Esophagus squamous epithelium (tissue), 5 donors: ENCODE data around the gene NEK7. TPM values are rescaled to one million over a fixed set of nuclear protein-coding genes. Genes with fewer than 3 reads are reported as not detected.

Source experiments
- DNase-seq: peaks from one replicate; lab custom pipeline; 2025; lab: John Stamatoyannopoulos, UW
- H3K27ac ChIP-seq, 4 donors: fragments of 200-600 bp; sonication (generic); one replicate each; pipeline ENCODE4 v1.5.1; 2016 to 2019; ENCODE audit warnings: mild to moderate bottlenecking in 1 of 4
- H3K27me3 ChIP-seq, 4 donors: fragments of 200-600 bp; sonication (generic); 1 replicate in 3 of 4; 2 replicates in 1 of 4; pipeline versions ENCODE4 v1.5.1 to v1.6.0; 2017 to 2021; ENCODE audit warnings: antibody characterized with exemption in 1 of 4
- H3K36me3 ChIP-seq, 3 donors: fragments of 200-600 bp; sonication (generic); one replicate each; pipeline ENCODE4 v1.5.1; 2016 to 2019
- H3K4me1 ChIP-seq, 3 donors: fragments of 200-600 bp; sonication (generic); one replicate each; pipeline ENCODE4 v1.5.1; 2017 to 2019
- H3K4me3 ChIP-seq, 4 donors: fragments of 200-600 bp; sonication (generic); 1 replicate in 3 of 4; 2 replicates in 1 of 4; pipeline ENCODE4 v1.5.1; 2016 to 2019; ENCODE audit warnings: mild to moderate bottlenecking in 2 of 4, moderate library complexity in 1 of 4
- H3K9me3 ChIP-seq, 3 donors: fragments of 200-600 bp; sonication (generic); one replicate each; pipeline ENCODE4 v1.5.1; 2016 to 2019
- CTCF ChIP-seq, 6 experiments: fragments of 450-650 bp in 4 of 6; fragments of 200-600 bp in 2 of 6; sonication (generic) in 2 of 6; IDR thresholded peaks; one replicate each; pipeline ENCODE4 v1.5.1; 2016 to 2019; ENCODE audit warnings: antibody characterized with exemption in 6 of 6, mild to moderate bottlenecking in 4 of 6, moderate library complexity in 4 of 6
- POLR2A ChIP-seq, 4 donors: fragments of 450-650 bp; IDR thresholded peaks; one replicate each; pipeline ENCODE4 v1.6.1; 2017; ENCODE audit warnings: antibody characterized with exemption in 4 of 4, mild to moderate bottlenecking in 4 of 4, moderate library complexity in 3 of 4
- WGBS, 2 donors: methylation state at CpG; one replicate each; pipeline ENCODE4 v1.1.5; 2018; 5-methylcytosine and 5-hydroxymethylcytosine counted together
- intact Hi-C: fragments of 100-400 bp; cut with DNase I; formaldehyde crosslinking; loops from one replicate; pipeline ENCODE4 v1.15.0; 2022
- total RNA-seq, 4 donors: library from RNA; depleted of rRNA; stranded (reverse); fragments of >200 nt; gene quantifications; one replicate each; pipeline ENCODE4 v1.1.0, GENCODE V29; 2016
- donor health status: DM: yes; HTN: yes; CAD: no.

Gene NEK7
- total RNA-seq, 4 donors from 2014 or later: 26.2 to 79.2 (median 52.4) TPM

DNA sequence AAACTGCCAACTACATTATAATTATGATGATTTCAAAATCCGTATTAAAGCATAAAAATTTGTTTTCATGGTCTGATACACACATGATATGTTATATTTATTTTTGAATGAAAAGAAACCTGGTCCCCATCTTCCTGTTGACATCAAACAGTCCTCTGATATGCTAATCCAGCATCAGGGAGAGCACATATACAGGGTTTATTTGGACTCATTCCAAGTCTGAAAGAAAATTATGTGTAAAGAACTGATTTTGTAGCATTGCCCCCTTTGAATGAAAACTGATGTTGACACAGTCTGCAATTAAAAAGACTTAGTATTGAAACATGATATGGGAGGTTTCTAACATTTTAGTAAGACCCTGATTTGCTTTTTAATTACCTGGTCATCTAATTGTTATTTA, 119.4 kb downstream of the NEK7 start:
- WGBS, 2 donors: 94 to 97% methylated on average over 1 of the region's 1 CpG
- Histone ChIP-seq H3K4me3 (no peak overlapping the region), H3K36me3 (peaks cover 0 to 5% (median 0%) of the 10 kb centered on the region in 3 donors), H3K9me3 (no peaks in the 10 kb centered on the region), H3K27me3 (no peaks in the 10 kb centered on the region), H3K27ac (no peak overlapping the region), H3K4me1 (peaks cover 0 to 9% (median 0%) of the 10 kb centered on the region in 3 donors)
- intact Hi-C loops: no loop called here
- TF ChIP-seq POLR2A (IDR thresholded peaks at IDR 0.05): no peak
- no peak for TF ChIP-seq CTCF (IDR thresholded peaks at IDR 0.05)
- DNase-seq: no peak

DNA sequence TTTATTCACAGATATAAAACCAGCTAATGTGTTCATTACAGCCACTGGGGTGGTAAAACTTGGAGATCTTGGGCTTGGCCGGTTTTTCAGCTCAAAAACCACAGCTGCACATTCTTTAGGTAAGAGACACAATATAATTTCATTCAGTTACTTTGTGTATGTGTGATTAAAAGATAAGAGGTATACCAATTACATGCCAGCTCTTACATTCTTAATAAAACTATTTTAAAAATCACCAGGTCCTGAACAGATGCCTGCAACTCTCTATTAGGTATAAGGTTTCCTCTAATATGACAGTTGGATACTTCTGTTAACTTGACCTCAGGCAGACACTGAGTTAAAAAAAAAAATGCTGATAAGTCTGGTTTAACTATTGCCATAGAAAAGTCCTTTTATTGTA, 122.1 kb downstream of the NEK7 start:
- no peak overlapping the region for H3K27ac ChIP-seq
- no peak overlapping the region for H3K4me3 ChIP-seq
- peaks cover 0 to 5% (median 0%) of the 10 kb centered on the region in 3 donors for H3K36me3 ChIP-seq
- DNase-seq: no peak
- no peak for TF ChIP-seq POLR2A (IDR thresholded peaks at IDR 0.05)
- no peak for TF ChIP-seq CTCF (IDR thresholded peaks at IDR 0.05)
- no peaks in the 10 kb centered on the region for H3K27me3 ChIP-seq
- WGBS, 2 donors: 86 to 95% methylated on average over 1 of the region's 1 CpG
- H3K4me1 ChIP-seq: peaks cover 0 to 5% (median 0%) of the 10 kb centered on the region in 3 donors
- no peaks in the 10 kb centered on the region for H3K9me3 ChIP-seq
- intact Hi-C loops: no loop called here

DNA sequence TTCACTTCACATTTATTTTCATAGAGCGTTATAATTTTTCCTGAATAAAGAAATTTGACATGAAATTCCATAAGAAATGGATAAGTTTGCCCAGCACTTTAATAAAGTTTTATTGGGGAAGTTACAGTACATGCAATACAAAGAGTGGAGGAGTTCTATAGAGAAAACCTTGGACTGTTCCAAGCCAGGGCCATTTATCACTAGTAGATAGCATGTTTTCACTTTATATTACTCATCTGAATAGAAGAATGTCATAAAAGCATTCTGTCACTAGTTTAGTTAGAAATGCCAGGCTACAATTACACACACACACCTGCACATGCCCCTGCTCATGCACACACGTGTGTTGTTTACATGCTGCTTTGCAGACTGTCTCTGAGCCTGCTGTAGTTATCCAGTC, 123.3 kb downstream of the NEK7 start:
- Histone ChIP-seq H3K27me3 (no peaks in the 10 kb centered on the region), H3K9me3 (no peaks in the 10 kb centered on the region), H3K36me3 (peaks cover 0 to 7% (median 0%) of the 10 kb centered on the region in 3 donors), H3K4me3 (no peak overlapping the region), H3K27ac (no peak overlapping the region), H3K4me1 (no peaks in the 10 kb centered on the region)
- WGBS, 2 donors: 85 to 91% methylated on average over 2 of the region's 2 CpGs
- TF ChIP-seq POLR2A (IDR thresholded peaks at IDR 0.05) (no peak), CTCF (IDR thresholded peaks at IDR 0.05) (no peak)
- intact Hi-C loops: no loop called here
- DNase-seq: no peak

DNA sequence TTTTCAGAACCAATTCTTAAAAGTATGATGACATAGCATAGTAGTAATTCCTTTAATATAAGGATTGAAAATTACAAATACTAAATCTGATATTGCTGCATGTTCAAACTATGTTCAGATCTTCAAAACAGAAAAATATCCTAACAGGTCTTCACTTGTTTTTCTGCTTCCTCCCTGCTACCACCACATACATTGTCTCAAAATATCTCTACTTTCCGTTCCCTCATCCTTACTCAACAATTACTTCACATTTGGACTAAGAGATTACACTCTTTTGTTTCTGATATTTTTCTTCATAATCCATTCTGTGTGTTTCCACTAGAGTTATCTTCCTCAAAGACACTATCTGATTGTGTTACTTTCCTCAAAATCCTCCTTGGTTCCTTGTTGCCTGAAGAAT, 125.1 kb downstream of the NEK7 start:
- TF ChIP-seq CTCF (IDR thresholded peaks at IDR 0.05) (no peak), POLR2A (IDR thresholded peaks at IDR 0.05) (no peak)
- H3K9me3 ChIP-seq: no peaks in the 10 kb centered on the region
- peaks cover 0 to 16% (median 0%) of the 10 kb centered on the region in 3 donors for H3K36me3 ChIP-seq
- no peaks in the 10 kb centered on the region for H3K27me3 ChIP-seq
- H3K27ac ChIP-seq: no peak overlapping the region
- no peak for DNase-seq
- intact Hi-C loops: no loop called here
- H3K4me3 ChIP-seq: no peak overlapping the region
- 54 to 55% methylated on average over 1 of the region's 1 CpG for WGBS, 2 donors
- H3K4me1 ChIP-seq: no peaks in the 10 kb centered on the region

DNA sequence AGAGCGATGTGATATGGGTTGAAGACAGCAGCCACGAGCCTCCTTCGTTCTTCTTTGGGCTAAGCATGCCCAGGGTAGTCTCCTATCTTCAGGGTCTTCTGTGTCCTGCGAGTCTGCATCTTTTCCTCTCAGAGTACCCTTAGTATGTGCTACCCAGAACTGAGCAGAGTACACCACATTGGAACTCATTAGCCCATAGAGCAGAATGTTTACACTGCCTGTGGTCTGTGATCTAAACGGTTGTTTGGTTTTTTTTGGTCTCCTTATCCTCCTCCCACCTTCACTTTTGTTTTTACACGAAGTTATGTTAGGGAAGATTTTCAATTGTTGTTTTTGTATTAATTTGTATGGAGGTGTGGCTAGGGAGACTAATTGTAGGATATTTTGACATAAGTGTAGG, 126.4 kb downstream of the NEK7 start:
- no peak overlapping the region for H3K4me3 ChIP-seq
- H3K9me3 ChIP-seq: no peaks in the 10 kb centered on the region
- no peak for DNase-seq
- H3K27me3 ChIP-seq: no peaks in the 10 kb centered on the region
- H3K4me1 ChIP-seq: peaks cover 0 to 7% (median 0%) of the 10 kb centered on the region in 3 donors
- TF ChIP-seq CTCF (IDR thresholded peaks at IDR 0.05) (no peak), POLR2A (IDR thresholded peaks at IDR 0.05) (no peak)
- no peak overlapping the region for H3K27ac ChIP-seq
- intact Hi-C loops: no loop called here
- WGBS, 2 donors: 69 to 71% methylated on average over 6 of the region's 6 CpGs
- peaks cover 0 to 16% (median 0%) of the 10 kb centered on the region in 3 donors for H3K36me3 ChIP-seq
